Measurements from ENCODE around the gene TEX48.

- no peak for TF ChIP-seq CTCF (IDR thresholded peaks at IDR 0.05)
- no peak for TF ChIP-seq RCOR1 (IDR thresholded peaks at IDR 0.05; ENCODE audit: low read depth, low read length)
- TF ChIP-seq CHD2 (IDR thresholded peaks at IDR 0.05; ENCODE audit: low read length, partially characterized antibody) = no peak
- no peak for TF ChIP-seq POLR2A (IDR thresholded peaks at IDR 0.05; ENCODE audit: low read length)
- no peak for TF ChIP-seq EP300 (IDR thresholded peaks at IDR 0.05)
- no peak for TF ChIP-seq ESRRA (IDR thresholded peaks at IDR 0.05; ENCODE audit: borderline replicate concordance, low read length)
- TF ChIP-seq NFE2L2 (conservative IDR thresholded peaks at IDR 0.05; ENCODE audit: low read length) = no peak
- TF ChIP-seq RAD21 (conservative IDR thresholded peaks at IDR 0.05 in 1 of 2, IDR thresholded peaks at IDR 0.05 in 1 of 2) = no peak
Observed at GRCh38 chr9:114668146-114668545, 13.8 kb downstream of the TEX48 start.

Measured in A549 (cell line).